Measurements from ENCODE around the gene HOXB8.

The HOXB8 gene

DNA sequence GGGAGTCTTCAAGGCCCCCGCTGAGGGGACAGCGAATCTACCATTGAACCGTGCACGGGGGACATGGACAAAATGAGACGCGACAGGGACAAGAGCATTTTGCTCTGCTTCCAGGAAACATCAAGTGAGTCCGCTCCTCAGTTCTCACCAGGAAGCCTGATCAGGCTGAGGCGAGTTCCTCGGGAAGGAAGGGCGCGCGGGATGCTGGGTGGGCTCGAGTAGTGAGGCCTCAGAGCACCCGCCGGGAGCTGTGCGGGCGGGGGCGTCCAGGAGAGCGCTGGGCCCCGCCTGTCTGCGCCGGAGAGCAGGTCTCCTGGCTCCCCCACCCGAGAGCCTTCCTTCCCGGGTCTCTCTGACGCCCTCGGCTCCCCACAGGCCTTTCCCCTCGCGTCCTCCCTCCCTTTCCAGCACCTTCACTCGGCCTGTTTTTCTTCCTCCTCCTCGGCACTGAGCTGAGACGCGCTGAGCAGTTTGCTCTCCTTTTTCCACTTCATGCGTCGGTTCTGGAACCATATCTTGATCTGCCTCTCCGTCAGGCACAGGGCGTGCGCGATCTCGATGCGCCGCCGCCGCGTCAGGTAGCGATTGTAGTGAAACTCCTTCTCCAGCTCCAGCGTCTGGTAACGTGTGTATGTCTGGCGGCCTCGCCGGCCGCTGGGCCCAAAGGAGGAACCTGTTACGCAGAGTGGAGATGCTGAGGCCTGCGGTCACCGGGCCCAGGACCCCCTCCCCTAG is 18.9 kb downstream of the HOXB8 start:
- DNase-seq, result no peak

DNA sequence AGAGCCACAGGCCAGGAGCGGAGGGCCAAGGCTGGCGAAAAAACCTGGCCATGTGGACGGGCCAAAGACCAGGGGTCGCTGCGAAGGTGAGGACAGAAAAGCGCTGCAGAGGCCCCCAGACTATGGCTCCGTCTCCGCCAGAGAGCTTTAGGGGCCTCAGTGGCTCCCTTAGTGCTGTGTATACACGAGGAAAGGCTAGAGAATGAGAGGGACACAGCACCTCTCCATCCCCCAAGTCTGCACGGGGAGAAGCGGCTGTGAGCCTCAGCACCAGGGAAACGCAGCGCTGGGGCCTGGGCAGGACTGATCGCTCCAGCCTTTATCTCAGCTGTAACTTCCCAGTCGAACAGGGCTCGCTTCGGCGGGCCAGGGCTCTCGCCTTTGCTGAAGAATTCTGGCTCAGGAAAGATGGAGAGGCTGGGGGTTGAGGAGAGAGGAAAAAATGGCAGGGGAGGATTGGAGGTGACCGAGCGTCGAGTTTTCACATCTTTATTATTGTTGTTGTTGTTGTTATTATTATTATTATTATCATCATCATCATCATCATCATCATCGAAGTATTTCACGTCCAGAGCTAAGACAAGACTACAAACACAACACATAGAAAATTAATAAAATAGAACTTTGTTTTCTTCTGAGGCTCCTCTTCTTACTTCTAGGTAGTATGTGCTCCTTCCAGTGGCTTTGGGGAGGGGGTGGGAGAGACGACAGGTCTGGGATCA is 19.7 kb downstream of the HOXB8 start:
- no peak for DNase-seq

DNA sequence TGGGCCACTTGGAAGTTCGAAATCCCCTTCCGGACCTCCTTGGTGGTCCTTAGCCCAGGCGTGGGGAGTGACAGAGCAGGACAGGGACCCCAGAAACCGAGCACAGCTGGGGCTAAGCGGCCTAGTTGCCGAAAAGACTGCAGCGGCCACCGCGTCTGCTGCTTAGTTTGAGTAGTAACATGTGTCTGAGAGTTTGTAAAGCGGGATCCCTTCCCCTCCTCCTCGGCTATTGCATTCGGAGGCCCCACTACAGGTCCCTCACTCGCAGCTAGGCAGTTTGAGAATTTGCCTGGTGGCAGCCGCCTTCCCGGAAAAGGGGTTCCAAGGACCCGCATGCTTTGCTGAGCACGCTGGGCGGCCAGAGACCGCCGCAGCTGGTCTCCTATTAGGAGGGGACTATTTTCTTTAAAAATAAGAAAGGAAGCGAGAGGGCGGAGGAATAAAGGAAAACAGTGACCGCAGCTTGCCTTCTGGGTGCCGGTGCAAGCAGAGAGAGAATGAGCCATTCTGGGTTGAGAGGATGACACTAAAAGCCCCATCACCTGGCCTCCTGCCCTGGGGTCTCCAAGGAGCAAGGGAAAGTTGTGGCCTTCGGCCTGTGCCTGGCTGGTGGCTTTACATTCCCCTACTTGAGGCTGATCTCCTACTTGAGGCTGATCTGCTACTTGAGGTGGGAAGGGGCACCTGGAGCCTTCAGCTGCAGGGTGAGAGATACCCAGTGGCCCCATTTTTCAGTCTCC is 20.4 kb downstream of the HOXB8 start:
- DNase-seq, result no peak

DNA sequence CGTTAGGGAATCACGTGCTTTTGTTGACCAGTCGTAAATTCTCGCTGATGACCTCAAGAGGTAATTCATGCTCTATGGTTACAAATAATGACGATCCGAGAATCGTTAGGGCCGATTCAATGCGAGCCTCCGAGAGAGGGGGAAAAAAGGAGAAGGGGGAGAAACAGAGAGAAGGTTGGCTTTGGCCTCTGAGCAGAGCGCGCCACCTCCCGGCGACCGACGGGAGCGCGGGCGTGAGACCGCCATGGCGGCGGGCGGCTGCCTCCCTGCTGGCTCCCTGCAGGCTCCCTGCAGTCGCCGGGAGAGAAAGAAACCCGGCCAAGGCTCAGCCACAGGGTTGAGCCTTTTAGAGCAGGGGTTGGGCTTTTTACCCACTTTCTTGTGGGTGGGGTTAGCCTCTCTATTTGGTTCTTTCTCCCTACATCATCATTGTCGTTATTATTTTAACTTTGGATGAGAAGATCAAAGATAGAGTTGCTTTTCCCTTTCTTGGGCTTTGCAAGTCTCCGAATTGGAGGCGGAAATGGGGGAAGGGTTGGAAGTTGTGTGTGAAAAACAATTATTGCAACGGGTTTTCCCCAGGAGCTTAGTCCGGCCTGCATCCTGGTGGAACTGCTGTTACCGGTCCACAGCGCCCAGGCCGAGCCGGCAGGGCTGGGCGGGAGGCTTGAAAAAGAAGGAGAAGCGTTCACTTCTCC is 21.1 kb downstream of the HOXB8 start:
- peak; percentile 94 for DNase-seq

DNA sequence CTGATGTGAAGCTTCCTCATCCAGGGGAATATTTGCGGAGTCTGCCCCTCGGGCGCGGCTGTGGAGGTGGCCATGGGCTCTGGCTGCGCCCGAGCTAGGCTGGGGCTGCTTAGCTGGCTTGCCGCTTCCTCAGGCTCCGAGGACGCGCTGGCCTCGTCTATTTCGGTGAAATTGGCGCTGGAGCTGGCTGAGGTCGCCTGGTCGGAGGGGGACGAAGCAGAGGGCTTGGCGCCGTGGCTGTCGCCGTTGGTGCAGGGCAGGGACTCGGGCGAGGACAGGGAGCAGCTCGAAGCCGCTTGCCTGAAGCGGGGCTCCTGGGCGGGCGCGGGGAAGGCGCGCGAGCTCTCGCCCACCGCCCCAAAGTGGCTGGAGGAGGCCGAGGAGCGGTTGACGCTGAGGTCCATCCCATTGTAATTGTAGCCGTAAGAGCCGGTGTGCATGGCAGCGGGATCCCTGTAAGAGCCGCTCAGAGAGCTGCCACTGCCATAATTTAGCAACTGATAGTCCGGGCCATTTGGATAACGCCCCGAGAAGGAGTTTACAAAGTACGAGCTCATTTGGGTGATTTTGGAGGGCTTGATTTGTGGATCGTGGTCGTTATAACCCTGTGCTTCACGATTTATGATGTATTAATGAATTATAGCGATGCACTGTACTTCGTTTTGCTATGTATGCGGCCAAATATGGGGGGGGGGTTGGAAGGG is 21.8 kb downstream of the HOXB8 start, which contains the start of gene HOXB5:
Gene HOXB5 (minus strand): TSS at position 654 of the 704 bp plus-strand sequence. CDS start 97 bp downstream, at position 557.
- DNase-seq, result no peak

DNA sequence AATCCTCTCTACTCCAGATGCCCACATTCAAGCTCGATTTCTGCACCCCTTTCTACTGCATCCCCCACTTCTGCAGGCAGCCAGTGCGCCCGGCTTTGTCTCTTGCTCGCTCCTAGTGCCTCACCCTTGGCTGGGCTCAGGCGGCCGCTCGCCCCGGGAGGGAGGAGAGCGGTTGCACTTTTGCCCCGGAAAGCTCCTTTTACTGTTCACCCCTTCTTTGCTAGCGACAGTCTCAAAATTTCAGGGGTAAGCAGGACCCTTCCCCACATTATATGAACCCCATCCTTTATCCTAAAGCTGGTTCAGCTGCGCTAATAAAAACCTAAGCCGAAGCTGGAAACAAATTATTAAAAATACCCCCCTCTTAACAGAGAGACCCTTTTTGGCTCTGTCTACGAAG is 22.5 kb downstream of the HOXB8 start:
- no peak for DNase-seq

DNA sequence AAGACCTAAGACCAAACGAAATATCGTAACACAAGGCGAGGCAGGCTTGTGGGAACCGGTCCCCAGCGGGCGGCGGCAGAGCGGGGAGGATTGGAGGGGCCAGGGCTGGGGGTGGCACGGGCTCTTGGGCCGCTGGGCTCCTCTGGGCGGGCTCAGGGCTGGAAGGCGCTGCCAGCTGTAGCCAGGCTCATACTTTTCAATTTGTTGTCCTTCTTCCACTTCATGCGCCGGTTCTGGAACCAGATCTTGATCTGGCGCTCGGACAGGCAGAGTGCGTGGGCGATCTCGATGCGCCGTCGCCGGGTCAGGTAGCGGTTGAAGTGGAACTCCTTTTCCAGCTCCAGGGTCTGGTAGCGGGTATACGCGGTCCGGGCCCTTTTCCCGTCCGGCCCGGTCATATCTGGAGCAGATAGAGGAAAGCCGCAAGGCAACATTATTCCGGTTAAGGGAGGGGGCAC is 23.0 kb downstream of the HOXB8 start:
- DNase-seq, result no peak

DNA sequence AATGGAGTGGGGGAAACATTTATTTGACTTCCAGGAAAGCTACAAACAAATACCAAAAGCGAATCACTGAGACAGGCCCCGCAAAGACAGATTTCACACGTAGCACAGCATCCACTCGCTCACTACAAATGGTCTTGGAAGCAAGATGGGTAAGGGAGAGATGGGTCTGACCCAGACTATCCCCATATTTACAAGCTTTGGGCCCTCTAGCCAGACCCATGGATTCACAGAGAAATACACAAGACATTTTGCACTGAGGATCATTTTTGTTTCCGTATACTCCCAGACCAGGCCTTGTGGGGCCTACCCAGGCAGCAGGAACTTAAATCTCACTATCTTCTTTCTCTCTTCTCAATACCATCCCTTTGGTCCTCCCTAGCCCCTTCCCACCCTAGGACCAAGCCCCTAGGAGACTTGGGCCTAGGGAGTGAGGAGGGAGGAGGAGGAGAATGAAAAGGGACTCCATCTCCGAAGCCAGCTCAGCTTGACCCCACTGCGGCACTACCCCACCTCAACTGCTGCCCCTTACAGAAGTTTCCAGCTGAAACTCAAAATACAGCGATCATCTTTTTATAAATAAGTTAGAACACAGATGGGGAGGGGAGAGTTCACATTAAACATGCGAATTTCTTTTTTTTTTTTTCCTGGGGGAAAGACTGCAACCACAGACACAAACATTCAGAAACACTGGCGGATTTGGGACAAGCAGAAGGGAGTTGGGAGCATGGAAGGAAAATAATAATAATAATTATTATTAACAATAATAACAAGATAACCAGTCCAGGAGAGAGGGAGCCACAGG is 23.6 kb downstream of the HOXB8 start:
- no peak for DNase-seq

DNA sequence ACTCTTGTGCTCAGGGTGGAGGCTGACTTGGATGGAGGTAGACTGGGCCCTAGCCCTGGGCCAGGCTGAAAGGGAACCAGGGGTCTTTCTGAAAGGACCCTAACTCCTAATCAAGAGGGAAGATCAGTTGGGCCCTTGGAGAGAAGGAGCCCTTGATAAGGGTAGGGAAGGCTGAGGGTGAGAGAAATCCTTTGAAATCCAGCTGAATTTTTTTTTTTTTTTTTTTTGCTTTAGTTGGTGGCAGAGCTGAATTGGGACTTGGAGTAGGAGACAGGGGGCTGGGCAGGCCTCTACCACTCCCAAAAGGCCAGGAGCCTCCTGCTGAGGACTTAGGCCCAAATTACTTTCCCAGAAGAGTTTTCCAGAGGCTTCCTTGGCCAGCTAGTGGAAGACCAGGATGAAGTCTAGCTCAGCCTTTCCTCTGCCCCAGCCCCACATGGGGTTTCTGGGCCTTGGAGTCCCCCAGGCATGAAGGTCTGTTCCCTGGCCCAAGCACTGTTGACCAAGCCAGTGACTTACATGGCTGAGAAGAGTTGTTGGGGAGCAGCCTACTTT is 24.4 kb downstream of the HOXB8 start:
- no peak for DNase-seq

DNA sequence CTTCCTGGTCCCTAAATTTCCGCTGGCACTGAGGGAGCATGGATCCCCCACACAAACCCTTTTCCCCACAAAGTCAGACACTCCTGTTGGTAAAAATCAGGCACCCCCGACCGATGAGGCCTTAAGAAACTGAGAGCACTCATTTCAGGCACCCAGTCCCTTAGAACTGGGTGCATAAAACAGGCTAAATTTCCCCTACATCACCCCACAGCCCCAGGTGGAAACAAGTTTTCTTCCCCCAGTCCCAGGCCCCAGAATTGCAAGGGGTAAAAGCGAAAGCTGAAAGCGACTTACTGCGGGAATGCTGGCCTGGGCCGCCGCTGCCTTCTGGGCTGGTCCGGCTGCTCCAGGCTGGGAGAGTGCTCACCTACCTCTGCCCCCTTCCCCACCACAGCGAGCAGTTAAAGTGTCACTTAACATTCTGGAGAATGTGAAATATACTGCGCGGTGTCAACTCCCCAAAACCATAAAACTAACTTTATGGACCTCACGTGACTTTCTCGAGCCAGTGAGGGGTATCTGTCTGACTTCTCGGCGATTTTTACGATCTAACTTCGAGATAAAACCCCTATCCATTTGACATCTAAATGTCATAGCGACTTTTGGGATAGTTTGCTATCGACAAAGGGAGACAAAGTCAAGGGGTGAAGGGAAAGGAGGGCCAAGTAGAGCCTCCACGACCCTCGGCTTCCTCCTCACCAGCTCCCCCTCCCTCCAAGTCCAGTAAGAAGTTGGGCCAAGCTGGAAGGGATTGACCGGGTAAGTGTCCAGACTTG is 25.1 kb downstream of the HOXB8 start, which contains the start of gene HOXB3:
Gene HOXB3 (minus strand): TSS at position 411 of the 776 bp plus-strand sequence. CDS start 37,767 bp downstream, outside the sequence.
- no peak for DNase-seq

DNA sequence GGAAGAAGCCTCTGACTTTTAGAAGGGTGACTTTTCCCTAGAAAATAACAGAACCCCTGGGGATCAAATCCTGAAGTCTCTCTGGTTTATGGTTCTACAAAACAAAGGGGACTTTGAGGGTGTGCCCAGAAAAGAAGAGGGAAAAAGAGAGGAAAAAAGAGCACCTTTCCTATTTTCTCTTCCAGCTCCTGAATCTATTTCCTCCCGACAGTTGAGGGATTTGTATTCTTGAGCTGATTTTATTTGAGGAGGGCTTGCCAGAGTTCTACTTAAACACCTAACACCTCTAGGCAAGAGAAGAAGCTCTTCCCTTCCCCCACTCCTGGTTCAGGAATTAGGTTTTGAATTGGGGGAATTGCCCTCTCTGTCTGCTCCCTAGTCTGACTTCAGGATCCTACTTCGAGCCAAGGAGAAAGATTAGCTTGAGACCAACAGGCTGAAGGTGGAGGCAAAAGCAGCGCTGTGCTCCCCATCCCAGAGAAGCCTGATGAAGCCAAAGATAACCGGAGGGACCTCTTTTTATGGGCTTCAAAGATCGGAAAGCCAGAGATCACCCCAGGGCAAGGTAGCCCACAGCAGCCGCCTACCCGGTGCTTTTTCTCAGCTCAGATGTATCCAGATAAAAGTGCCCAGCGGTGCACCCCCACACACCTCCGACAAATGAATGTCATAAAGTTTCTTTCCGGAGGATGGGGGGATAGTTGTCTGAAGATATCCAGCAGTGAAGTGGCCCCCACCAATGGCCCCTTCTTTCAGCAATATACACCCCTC is 25.8 kb downstream of the HOXB8 start:
- no peak for DNase-seq

DNA sequence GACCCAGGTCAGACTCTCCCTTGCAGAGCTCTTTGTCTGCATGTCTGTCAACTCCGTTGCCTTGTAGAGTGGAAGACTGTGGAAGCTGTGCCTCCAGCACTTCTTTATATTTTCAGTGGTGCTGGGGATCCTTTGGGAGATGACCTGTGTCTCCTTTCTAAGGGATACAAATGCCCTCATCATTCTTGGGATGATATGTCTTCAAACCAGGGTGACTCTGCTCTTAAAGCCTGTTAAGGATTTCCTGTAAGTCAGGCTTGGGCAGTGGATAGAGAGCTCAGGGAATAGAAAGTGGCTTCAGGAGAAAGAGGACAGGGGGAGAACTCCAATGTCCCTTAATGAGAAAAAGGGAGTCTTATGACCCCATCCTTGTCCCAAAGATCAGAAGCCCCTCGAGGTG is 26.6 kb downstream of the HOXB8 start:
- no peak for DNase-seq

DNA sequence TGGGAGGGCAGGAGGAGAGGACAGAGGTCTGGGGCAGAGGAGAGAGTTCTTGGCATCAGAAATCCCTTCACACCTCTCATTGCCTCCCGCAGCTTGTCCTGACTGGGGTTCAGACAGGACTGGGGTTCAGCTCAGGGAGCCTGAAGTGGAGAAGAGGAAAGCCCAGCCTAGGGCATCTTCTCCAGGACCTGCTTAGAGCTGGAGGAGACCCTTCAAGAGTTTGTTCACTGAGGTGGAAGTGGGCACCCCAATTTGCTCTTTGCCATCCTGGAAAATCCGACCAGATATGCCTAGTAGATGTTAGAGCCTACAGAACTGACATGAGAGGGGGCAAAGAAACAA is 27.0 kb downstream of the HOXB8 start:
- no peak for DNase-seq

DNA sequence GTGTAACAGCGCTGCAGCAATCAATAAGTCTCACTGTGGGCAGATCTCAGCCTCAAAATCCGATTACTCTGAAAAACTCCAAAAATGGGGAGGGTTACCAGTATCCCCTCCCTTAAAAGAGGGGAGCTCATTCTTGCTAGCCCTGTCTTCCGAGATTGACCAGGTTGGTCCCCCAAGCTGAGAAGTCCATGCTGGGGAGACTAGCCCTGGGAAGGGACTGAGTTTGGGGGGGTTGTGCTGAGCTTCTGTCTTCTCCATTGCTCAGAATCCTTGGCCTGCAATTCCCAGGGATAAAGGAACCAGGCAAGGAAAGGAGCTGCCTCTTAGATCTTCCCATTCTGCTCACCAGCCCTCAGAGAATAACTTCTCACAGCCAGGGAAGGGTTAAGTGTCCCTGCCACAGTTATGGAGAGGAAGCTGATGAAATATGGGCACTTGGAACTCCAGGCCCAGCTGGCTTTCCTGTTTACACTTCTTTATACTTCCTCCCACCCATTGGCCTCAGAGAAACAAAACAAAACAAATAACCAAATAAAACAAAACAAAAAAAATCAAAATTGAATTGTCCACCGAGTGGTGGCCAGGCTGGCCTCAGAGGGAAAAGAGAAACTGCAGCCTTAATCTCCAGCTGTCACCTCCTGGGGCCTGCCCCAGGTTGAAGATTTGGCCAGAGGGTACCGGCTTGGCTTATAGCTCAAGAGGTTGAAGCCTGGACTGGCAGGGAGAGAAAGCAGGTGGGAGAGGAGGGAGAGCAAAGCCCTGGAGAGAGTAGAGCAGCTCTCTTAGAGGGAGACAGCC is 27.6 kb downstream of the HOXB8 start:
- DNase-seq, result peak; percentile 84

DNA sequence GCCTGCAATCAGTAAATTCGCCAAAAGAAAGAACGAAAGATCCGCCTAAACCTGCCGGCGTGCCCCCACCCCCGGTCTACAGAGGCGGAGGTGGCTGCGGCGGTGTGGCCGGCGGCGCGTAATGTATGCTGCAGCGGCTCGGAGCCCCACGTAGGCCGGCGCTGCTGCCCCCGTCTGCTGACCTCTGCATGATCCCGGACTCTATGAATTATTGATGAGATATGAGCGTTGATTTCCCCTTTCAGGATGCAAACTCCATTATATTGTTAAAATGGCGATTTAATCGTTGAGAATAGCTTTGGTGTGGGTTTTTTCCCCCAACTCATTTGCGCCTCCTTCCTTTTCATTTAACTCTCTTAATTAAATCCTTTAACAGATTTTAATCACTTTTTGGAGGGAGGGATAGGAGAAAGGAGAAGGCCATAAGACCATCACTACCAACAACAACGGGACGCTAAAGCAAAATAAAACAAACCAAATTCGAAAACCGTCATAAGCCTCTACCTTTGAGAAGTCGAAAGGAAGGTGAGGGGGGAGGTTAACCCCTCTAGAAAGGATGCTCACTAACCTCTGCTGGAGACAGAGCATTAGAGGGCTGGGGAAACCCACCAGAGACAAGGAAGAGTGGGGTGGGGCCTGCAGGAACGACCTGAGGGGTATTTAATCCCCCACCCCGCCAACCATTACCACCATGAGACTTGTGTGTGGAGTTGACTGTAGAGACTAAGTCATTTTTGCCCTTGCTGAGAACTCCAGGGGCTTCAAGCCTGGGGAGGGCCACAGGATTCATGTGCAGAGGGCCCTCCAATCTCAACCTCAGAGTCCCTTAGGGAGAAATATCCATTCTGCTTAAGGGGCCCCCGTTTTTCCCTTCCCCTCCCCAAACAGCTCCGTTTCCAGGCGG is 28.5 kb downstream of the HOXB8 start:
- DNase-seq, result no peak

DNA sequence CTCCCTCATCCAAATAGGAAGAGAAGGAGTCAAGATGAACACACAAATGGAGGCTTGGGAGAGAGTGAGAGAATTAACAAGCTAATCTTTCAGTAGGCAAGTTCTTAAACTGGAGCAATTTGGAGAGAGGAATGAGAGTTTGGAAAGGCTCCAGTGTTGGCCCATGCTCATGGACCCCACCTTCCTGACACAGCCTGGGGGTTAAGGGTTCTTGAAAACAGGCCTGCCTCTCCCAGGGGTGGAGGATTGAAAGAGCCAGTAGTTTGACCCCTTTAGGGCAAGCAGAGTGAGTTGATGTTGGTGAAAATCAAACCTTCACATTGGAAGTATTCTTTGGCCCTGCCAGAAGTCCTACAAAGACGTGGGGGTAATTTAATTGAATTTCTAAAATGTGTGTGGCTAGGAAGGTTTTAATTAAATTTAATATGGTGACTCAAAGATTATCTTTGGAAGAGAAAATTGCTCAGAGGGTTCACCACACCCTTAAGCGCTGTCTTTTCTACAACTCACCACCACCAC is 30.8 kb downstream of the HOXB8 start:
- no peak for DNase-seq

DNA sequence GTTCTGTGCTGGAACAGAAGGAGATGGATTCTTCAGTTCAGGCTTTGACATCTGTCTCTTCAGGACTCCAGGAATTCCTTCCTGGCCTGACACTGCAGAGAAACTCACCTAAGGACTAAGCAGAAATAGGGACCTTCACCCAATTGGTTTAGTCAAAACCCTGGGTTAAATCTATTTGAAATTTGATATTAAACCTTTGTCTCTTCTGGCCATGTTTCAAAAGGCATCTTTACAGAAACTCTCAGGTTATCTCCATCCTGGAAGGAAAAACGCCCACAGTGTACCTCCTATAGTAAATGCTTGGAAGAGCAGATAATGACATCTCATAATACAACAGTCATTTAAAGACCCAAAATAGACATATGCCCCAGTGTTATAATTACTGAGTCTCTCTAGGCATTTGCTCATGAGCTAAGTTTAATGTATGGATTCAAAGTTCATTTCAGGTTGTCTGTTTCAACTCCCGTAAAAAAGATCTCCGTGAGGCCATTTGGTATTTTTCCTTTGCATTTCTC is 31.3 kb downstream of the HOXB8 start:
- DNase-seq, result no peak
